ENCODE measurements around the gene PDAP1. TPM values are rescaled to one million over a fixed set of nuclear protein-coding genes. Genes with fewer than 3 reads are reported as not detected.

PDAP1 gene
- total RNA-seq, 1 experiment from 2014 or later, result 180 TPM

GRCh38 chr7:99446096-99446495, 37.7 kb upstream of the PDAP1 start:
- DNase-seq, result no peak
- no TSS peak for BruUV-seq (replicated peaks)
- H3F3A ChIP-seq (ENCODE audit: insufficient read depth, low read depth), result no peaks in the 10 kb centered on the region; the same call in 1 of the 2 replicates
- H3K9me2 ChIP-seq (ENCODE audit: insufficient read depth), result no peaks in the 10 kb centered on the region
- peaks cover 5% of the 10 kb centered on the region; the same call in 1 of the 2 replicates for H3K79me2 ChIP-seq (ENCODE audit: low read depth)
- TF ChIP-seq EZH2 (IDR thresholded peaks at IDR 0.05; ENCODE audit: low read depth), result no peak
- TF ChIP-seq, protein P1, sequence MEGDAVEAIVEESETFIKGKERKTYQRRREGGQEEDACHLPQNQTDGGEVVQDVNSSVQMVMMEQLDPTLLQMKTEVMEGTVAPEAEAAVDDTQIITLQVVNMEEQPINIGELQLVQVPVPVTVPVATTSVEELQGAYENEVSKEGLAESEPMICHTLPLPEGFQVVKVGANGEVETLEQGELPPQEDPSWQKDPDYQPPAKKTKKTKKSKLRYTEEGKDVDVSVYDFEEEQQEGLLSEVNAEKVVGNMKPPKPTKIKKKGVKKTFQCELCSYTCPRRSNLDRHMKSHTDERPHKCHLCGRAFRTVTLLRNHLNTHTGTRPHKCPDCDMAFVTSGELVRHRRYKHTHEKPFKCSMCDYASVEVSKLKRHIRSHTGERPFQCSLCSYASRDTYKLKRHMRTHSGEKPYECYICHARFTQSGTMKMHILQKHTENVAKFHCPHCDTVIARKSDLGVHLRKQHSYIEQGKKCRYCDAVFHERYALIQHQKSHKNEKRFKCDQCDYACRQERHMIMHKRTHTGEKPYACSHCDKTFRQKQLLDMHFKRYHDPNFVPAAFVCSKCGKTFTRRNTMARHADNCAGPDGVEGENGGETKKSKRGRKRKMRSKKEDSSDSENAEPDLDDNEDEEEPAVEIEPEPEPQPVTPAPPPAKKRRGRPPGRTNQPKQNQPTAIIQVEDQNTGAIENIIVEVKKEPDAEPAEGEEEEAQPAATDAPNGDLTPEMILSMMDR (conservative IDR thresholded peaks at IDR 0.05), result no peak
- no peaks in the 10 kb centered on the region for H3K27me3 ChIP-seq (ENCODE audit: insufficient read depth, low read depth)
- H2AFZ ChIP-seq, result no peak overlapping the region
- H3K9me3 ChIP-seq (ENCODE audit: insufficient read depth, low read depth), result no peaks in the 10 kb centered on the region
- H3K36me3 ChIP-seq (ENCODE audit: low read depth), result peaks cover 27% of the 10 kb centered on the region
- no peak overlapping the region for H3K27ac ChIP-seq
- intact Hi-C loops (cut with micrococcal nuclease; ENCODE audit: unreplicated experiment), result no loop called here
- no peaks in the 10 kb centered on the region for H3K4me1 ChIP-seq (replicated peaks; ENCODE audit: insufficient read depth)
- CTCF ChIA-PET, result interaction anchor here (0.7 kb wide), 1 partner anchor 62 kb away, joined by 5 read pairs; no protein-coding TSS in a partner anchor
- H3K4me3 ChIP-seq, result no peak overlapping the region
- peaks cover 14% of the 10 kb centered on the region; the same call in 1 of the 2 replicates for H4K20me1 ChIP-seq (ENCODE audit: insufficient read depth)
- POLR2A ChIA-PET (ENCODE audit: unreplicated experiment), result interaction anchor here (0.6 kb wide), 1 partner anchor 8 kb away, joined by 5 read pairs; no protein-coding TSS in a partner anchor
- no peak overlapping the region for H3K4me2 ChIP-seq

GRCh38 chr7:99440195-99440594, 31.8 kb upstream of the PDAP1 start:
- Histone ChIP-seq H3K4me1 (replicated peaks; ENCODE audit: insufficient read depth) (peaks cover 15% of the 10 kb centered on the region; the same call in 1 of the 2 replicates), H3K79me2 (ENCODE audit: low read depth) (peaks cover 45% of the 10 kb centered on the region), H3K27ac (no peak overlapping the region), H3K36me3 (ENCODE audit: low read depth) (peaks cover 23% of the 10 kb centered on the region; the same call in 1 of the 2 replicates), H2AFZ (no peak overlapping the region), H3K4me3 (peak overlapping the region; percentile 84; the same call in 1 of the 2 replicates), H3K9me2 (ENCODE audit: insufficient read depth) (no peaks in the 10 kb centered on the region), H3F3A (ENCODE audit: insufficient read depth, low read depth) (peaks cover 9% of the 10 kb centered on the region; the same call in 1 of the 2 replicates), H3K4me2 (peak overlapping the region; percentile 85), H3K9me3 (ENCODE audit: insufficient read depth, low read depth) (no peaks in the 10 kb centered on the region), H4K20me1 (ENCODE audit: insufficient read depth) (peaks cover 15% of the 10 kb centered on the region), H3K27me3 (ENCODE audit: insufficient read depth, low read depth) (no peaks in the 10 kb centered on the region)
- TF ChIP-seq, protein P1 (conservative IDR thresholded peaks at IDR 0.05), result no peak
- no peak for TF ChIP-seq EZH2 (IDR thresholded peaks at IDR 0.05; ENCODE audit: low read depth)
- POLR2A ChIA-PET (ENCODE audit: unreplicated experiment), result no interaction called here
- DNase-seq, result no peak
- intact Hi-C loops (cut with micrococcal nuclease; ENCODE audit: unreplicated experiment), result no loop called here
- no TSS peak for BruUV-seq (replicated peaks)
- CTCF ChIA-PET, result interaction anchor here (0.7 kb wide), 1 partner anchor 1149 kb away, joined by 5 read pairs; no protein-coding TSS in a partner anchor

GRCh38 chr7:99438573-99439480, 30.4 kb upstream of the PDAP1 start, which contains the start of the genes CPSF4 and PTCD1:
TSS of gene CPSF4 (plus strand) at chr7:99438943. CDS start at chr7:99439083, 140 bp downstream.
TSS of gene PTCD1 (minus strand) at chr7:99438798. CDS start at chr7:99435242, 3,556 bp downstream.
- no peaks in the 10 kb centered on the region for H3K27me3 ChIP-seq (ENCODE audit: insufficient read depth, low read depth)
- H4K20me1 ChIP-seq (ENCODE audit: insufficient read depth), result peaks cover 15% of the 10 kb centered on the region
- CTCF ChIA-PET, result no interaction called here
- BruUV-seq (replicated peaks), result no TSS peak
- peak within 1 kb of the TSS; percentile 96 for H2AFZ ChIP-seq
- H3K4me3 ChIP-seq, result peak within 1 kb of the TSS; percentile 84
- POLR2A ChIA-PET (ENCODE audit: unreplicated experiment), result interaction anchor here (0.6 to 0.7 kb wide), 2 partner anchors 178 to 497 kb away, joined by 3 to 6 read pairs; no protein-coding TSS in a partner anchor
- peaks cover 45% of the 10 kb centered on the region for H3K79me2 ChIP-seq (ENCODE audit: low read depth)
- H3K4me2 ChIP-seq, result peak within 1 kb of the TSS; percentile 85
- peak; percentile 88 to 98 for DNase-seq
- peaks cover 22% of the 10 kb centered on the region; the same call in 1 of the 2 replicates for H3K36me3 ChIP-seq (ENCODE audit: low read depth)
- TF ChIP-seq EZH2 (IDR thresholded peaks at IDR 0.05; ENCODE audit: low read depth), result no peak
- TF ChIP-seq, protein P1 (conservative IDR thresholded peaks at IDR 0.05), result no peak
- H3K9me2 ChIP-seq (ENCODE audit: insufficient read depth), result no peaks in the 10 kb centered on the region
- H3K27ac ChIP-seq, result peak within 1 kb of the TSS; percentile 33; the same call in 1 of the 2 replicates
- no peaks in the 10 kb centered on the region for H3K9me3 ChIP-seq (ENCODE audit: insufficient read depth, low read depth)
- H3K4me1 ChIP-seq (replicated peaks; ENCODE audit: insufficient read depth), result peaks cover 15% of the 10 kb centered on the region; the same call in 1 of the 2 replicates
- peaks cover 12% of the 10 kb centered on the region; the same call in 1 of the 2 replicates for H3F3A ChIP-seq (ENCODE audit: insufficient read depth, low read depth)
- intact Hi-C loops (cut with micrococcal nuclease; ENCODE audit: unreplicated experiment), result loop anchor here (2.0 kb wide), 1 partner anchor 30 kb away; the partner anchor contains the start of genes BUD31 and PDAP1
